ENCODE measurements around the gene MAN1C1.
A peak's percentile ranks its signal among the peaks of the same experiment; 100 is the strongest.
"Not testable (repeated sequence)": the region's sequence is repeated elsewhere in the genome, so short reads cannot be mapped to it uniquely, and the experiment has no call there.

Gene MAN1C1

GRCh38 chr1:25680701-25681100 lies 64.1 kb downstream of the MAN1C1 start:
- no peak for DNase-seq (ENCODE audit: low read depth)

- DNase-seq (ENCODE audit: low read depth) = no peak
Measured at GRCh38 chr1:25682059-25682601, 65.5 kb downstream of the MAN1C1 start.

GRCh38 chr1:25683177-25683576 lies 66.6 kb downstream of the MAN1C1 start:
- DNase-seq (ENCODE audit: low read depth) = no peak

GRCh38 chr1:25683731-25684130 lies 67.1 kb downstream of the MAN1C1 start:
- no peak for DNase-seq (ENCODE audit: low read depth)

GRCh38 chr1:25684216-25684965 lies 67.8 kb downstream of the MAN1C1 start:
- no peak for DNase-seq (ENCODE audit: low read depth)

- no peak for DNase-seq (ENCODE audit: low read depth)
Measured at GRCh38 chr1:25685211-25685750, 68.7 kb downstream of the MAN1C1 start.

GRCh38 chr1:25685938-25686665 lies 69.5 kb downstream of the MAN1C1 start:
- no peak for DNase-seq (ENCODE audit: low read depth)

GRCh38 chr1:25687221-25688017 lies 70.8 kb downstream of the MAN1C1 start:
- no peak for DNase-seq (ENCODE audit: low read depth)

- peak; percentile 36 for DNase-seq (ENCODE audit: low read depth)
Measured at GRCh38 chr1:25688390-25689119, 72.0 kb downstream of the MAN1C1 start.

- DNase-seq (ENCODE audit: low read depth) = no peak
Measured at GRCh38 chr1:25689686-25690381, 73.2 kb downstream of the MAN1C1 start.

GRCh38 chr1:25690396-25690956 lies 73.9 kb downstream of the MAN1C1 start:
- DNase-seq (ENCODE audit: low read depth) = no peak

GRCh38 chr1:25691211-25691610 lies 74.6 kb downstream of the MAN1C1 start:
- DNase-seq (ENCODE audit: low read depth) = no peak

GRCh38 chr1:25692560-25692959 lies 76.0 kb downstream of the MAN1C1 start:
- no peak for DNase-seq (ENCODE audit: low read depth)

- peak; percentile 90 for DNase-seq (ENCODE audit: low read depth)
Measured at GRCh38 chr1:25694167-25695007, 77.8 kb downstream of the MAN1C1 start.

- DNase-seq (ENCODE audit: low read depth) = peak; percentile 99
Measured at GRCh38 chr1:25695090-25695770, 78.6 kb downstream of the MAN1C1 start.

- DNase-seq (ENCODE audit: low read depth) = peak; percentile 78
Measured at GRCh38 chr1:25695771-25696311, 79.2 kb downstream of the MAN1C1 start.

GRCh38 chr1:25696643-25697042 lies 80.1 kb downstream of the MAN1C1 start:
- DNase-seq (ENCODE audit: low read depth) = not testable (repeated sequence)

GRCh38 chr1:25697435-25698217 lies 81.0 kb downstream of the MAN1C1 start:
- no peak for DNase-seq (ENCODE audit: low read depth)
